ENCODE measurements around the gene SH3GLB2. TPM values are rescaled to one million over a fixed set of nuclear protein-coding genes. Genes with fewer than 3 reads are reported as not detected.

SH3GLB2 gene
- total and polyA plus RNA-seq, 11 donors, result 27.3 to 42.7 (median 35.4) TPM

DNA sequence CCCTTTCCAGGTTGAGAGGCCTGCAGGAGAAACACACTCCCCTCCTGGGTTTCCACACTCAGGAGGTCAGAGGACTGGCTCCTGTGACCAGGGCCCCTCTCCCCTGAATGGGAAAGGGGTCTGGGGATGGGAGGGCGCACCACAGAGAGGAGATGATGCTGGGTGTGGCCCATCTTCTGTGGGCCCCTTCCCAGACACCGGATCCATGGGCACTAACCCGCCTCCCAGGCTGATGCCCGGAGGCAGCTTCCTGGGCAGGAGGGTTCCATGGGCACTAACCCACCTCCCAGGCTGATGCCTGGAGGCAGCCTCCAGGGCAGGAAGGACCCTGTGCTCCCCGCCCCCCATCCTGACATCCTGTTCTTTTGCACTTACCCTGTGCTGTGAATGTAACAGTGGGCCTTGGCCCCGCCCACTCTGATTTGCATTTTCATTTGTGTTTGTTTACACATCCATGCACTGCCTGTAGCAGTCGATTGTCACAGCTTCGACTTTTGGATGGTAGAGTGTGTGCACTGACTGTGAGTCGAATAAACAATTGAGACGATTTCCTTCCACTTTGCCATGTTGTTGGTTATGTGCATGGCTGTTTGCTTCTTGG is 43.5 kb upstream of the SH3GLB2 start:
- DNase-seq (no peak), ATAC-seq (no peak)
- TF ChIP-seq, protein P1, sequence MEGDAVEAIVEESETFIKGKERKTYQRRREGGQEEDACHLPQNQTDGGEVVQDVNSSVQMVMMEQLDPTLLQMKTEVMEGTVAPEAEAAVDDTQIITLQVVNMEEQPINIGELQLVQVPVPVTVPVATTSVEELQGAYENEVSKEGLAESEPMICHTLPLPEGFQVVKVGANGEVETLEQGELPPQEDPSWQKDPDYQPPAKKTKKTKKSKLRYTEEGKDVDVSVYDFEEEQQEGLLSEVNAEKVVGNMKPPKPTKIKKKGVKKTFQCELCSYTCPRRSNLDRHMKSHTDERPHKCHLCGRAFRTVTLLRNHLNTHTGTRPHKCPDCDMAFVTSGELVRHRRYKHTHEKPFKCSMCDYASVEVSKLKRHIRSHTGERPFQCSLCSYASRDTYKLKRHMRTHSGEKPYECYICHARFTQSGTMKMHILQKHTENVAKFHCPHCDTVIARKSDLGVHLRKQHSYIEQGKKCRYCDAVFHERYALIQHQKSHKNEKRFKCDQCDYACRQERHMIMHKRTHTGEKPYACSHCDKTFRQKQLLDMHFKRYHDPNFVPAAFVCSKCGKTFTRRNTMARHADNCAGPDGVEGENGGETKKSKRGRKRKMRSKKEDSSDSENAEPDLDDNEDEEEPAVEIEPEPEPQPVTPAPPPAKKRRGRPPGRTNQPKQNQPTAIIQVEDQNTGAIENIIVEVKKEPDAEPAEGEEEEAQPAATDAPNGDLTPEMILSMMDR (IDR thresholded peaks at IDR 0.05), result no peak
- TF ChIP-seq POLR2A (IDR thresholded peaks at IDR 0.05), result no peak
- Histone ChIP-seq H3K27me3 (no peaks in the 10 kb centered on the region), H3K36me3 (peaks cover 0 to 38% (median 24%) of the 10 kb centered on the region in 9 donors), H3K9me3 (no peaks in the 10 kb centered on the region), H3K4me1 (peaks cover 0 to 28% (median 11%) of the 10 kb centered on the region in 12 donors), H3K27ac (no peak overlapping the region), H3K4me3 (no peak overlapping the region)
- intact Hi-C loops (cut with DNase I), result no loop called here
- WGBS, 4 donors, result 72 to 76% (median 73%) methylated on average over 10 of the region's 10 CpGs

DNA sequence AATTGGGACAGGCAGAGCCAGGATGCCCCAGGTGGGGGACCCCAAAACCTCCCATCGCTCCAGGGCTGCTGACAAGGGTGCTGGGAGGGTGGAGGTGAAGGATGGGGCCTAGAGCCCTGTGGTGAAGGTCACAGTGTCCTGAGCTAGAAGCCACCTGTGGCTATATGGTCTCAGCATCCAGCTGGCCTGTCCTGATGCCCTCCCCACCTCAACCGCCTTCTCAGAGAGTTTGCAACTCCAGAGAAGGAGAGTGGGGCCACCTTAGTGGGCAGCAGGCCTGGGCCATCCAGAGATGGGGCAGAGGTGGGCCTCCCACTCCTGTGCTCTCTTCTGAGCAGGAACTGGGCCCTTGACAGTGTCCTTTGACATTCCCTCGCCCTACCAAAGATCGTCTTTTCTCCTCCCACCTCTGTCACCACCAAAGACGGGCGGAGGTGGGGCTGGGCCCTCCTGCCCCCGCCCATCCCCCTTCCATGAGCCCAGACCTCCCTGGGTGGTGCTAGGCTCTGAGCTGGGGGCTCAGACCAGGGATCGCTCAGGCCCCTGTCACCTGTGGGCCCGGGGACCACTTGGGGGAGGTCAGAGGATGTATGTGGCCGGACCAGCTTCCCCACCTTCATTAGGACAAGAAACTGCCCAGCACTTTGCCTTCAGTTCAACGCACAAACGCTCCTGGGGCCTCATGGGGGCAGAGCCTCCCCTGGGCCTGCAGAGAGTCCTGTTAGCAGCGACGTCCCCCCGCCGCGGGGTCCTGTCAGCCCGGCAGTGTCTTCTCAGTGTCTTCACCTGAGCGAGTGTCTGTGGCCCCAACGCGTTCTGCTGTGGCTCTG is 42.8 kb upstream of the SH3GLB2 start:
- no peak overlapping the region for H3K4me3 ChIP-seq
- ATAC-seq (no peak), DNase-seq (no peak)
- peaks cover 0 to 28% (median 11%) of the 10 kb centered on the region in 12 donors for H3K4me1 ChIP-seq
- H3K27me3 ChIP-seq, result no peaks in the 10 kb centered on the region
- H3K27ac ChIP-seq, result peak overlapping the region in 2 of 12 donors; percentile 4 to 86
- peaks cover 0 to 42% (median 27%) of the 10 kb centered on the region in 9 donors for H3K36me3 ChIP-seq
- 77 to 82% (median 79%) methylated on average over 19 to 21 of the region's 21 CpGs for WGBS, 4 donors
- intact Hi-C loops (cut with DNase I), result no loop called here
- H3K9me3 ChIP-seq, result no peaks in the 10 kb centered on the region
- no peak for TF ChIP-seq POLR2A (IDR thresholded peaks at IDR 0.05)
- TF ChIP-seq, protein P1 (IDR thresholded peaks at IDR 0.05), result no peak

DNA sequence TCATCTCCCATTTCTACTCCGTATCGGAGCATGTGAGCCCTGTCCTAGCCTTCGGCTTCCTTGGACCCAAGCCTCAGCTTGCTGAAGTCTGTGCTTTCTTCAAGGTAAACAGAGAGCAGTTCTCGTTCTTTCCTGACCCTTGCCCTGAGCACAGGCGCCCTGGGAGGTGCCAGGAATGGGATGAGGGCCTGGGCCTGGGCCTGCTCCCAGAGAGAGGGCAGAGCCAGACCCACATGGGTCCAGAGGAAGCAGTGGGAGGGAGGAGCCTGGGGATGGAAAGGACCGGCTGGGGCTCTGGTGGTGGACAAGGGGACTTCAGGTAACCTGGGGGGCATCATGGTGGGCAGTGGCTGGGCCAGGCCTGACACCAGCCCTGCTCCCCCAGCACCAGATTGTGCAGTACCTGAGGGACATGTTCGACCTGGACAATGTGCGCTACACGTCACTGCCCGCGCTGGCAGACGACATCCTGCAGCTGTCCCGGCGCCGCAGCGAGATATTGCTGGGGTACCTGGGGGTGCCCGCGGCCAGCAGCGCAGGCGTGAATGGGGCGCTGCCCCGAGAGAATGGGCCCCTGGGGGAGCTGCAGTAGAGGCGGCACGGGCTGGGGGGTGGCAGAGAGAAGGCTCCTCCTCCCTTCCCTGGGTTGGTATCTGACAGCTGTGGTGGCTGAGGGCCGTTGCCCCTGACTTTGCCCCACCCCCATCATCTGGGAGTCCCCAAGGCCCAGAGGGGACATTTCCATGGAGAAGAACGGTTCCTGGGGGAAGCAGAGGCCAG is 41.9 kb upstream of the SH3GLB2 start:
- ATAC-seq (peak in 3 of 4 donors; percentile 1 to 11 (median 4)), DNase-seq (peak in 1 of 5 donors; percentile 61)
- WGBS, 4 donors, result 83 to 86% (median 85%) methylated on average over 19 to 26 of the region's 26 CpGs
- peaks cover 0 to 51% (median 36%) of the 10 kb centered on the region in 9 donors for H3K36me3 ChIP-seq
- peaks cover 0 to 28% (median 11%) of the 10 kb centered on the region in 12 donors for H3K4me1 ChIP-seq
- intact Hi-C loops (cut with DNase I), result loop anchor here in 1 of 10 donors (10.0 kb wide), 1 partner anchor 1085 kb away; no protein-coding TSS in a partner anchor
- no peak for TF ChIP-seq POLR2A (IDR thresholded peaks at IDR 0.05)
- TF ChIP-seq, protein P1 (IDR thresholded peaks at IDR 0.05), result no peak
- H3K4me3 ChIP-seq, result no peak overlapping the region
- no peaks in the 10 kb centered on the region for H3K27me3 ChIP-seq
- no peaks in the 10 kb centered on the region for H3K9me3 ChIP-seq
- H3K27ac ChIP-seq, result peak overlapping the region in 11 of 12 donors; percentile 47 to 91 (median 84)
